ENCODE measurements around the gene CYP4F11.

DNA sequence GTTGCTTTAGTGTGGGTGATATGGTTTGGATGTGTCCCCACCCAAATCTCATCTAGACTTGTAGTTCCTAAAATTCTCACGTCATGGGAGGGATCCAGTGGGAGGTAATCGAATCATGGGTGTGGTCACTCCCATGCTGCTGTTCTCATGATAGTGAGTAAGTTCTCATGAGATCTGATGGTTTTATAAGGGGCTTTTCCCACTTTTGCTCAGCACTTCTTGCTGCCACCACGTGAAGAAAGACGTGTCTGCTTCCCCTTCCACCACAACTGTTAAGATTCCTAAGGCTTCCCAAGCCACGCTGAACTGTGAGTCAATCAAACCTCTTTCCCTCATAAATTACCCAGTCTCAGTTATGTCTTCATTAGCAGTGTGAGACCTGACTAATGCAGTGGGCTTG is 40.5 kb upstream of the CYP4F11 start:
- TF ChIP-seq CTCF (conservative IDR thresholded peaks at IDR 0.05; ENCODE audit: low read depth in 2 of 2) = no peak
- no peak for TF ChIP-seq POLR2AphosphoS5 (IDR thresholded peaks at IDR 0.05; ENCODE audit: low read depth)
- no peak for TF ChIP-seq REST (IDR thresholded peaks at IDR 0.05; ENCODE audit: unreplicated experiment)
- no peak for TF ChIP-seq ZNF114 (CRISPR knock-in tag; IDR thresholded peaks at IDR 0.05)
- TF ChIP-seq CREB1 (CRISPR knock-in tag; IDR thresholded peaks at IDR 0.05; ENCODE audit: low read depth) = no peak
- TF ChIP-seq EZH2phosphoT487 (IDR thresholded peaks at IDR 0.05; ENCODE audit: unreplicated experiment) = no peak
- TF ChIP-seq EZH2 (IDR thresholded peaks at IDR 0.05; ENCODE audit: low read depth, unreplicated experiment) = no peak
- no peak for TF ChIP-seq STAT1 (IDR thresholded peaks at IDR 0.05; ENCODE audit: unreplicated experiment)
- no peak for TF ChIP-seq JUNB (IDR thresholded peaks at IDR 0.05; ENCODE audit: unreplicated experiment)
- TF ChIP-seq ZNF331 (CRISPR knock-in tag; IDR thresholded peaks at IDR 0.05; ENCODE audit: low read depth) = no peak
- TF ChIP-seq, protein P1, sequence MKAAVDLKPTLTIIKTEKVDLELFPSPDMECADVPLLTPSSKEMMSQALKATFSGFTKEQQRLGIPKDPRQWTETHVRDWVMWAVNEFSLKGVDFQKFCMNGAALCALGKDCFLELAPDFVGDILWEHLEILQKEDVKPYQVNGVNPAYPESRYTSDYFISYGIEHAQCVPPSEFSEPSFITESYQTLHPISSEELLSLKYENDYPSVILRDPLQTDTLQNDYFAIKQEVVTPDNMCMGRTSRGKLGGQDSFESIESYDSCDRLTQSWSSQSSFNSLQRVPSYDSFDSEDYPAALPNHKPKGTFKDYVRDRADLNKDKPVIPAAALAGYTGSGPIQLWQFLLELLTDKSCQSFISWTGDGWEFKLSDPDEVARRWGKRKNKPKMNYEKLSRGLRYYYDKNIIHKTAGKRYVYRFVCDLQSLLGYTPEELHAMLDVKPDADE (IDR thresholded peaks at IDR 0.05) = no peak
- TF ChIP-seq ZNF462 (CRISPR knock-in tag; IDR thresholded peaks at IDR 0.05) = no peak

Measured in GM23338 (cell line).